Activated CD8-positive, alpha-beta memory T cell treated with anti-CD3 and anti-CD28 coated beads, Interleukin-2, amount 50 U/mL, for 24 hours (primary cell): Measurements from ENCODE around the gene CRHR1.

Source experiments
- DNase-seq: peaks from one replicate; pipeline ENCODE4 v3.0.0-alpha.2; 2020; ENCODE audit errors: extremely low read depth

CRHR1 gene

GRCh38 chr17:45758544-45758943 lies 25.6 kb upstream of the CRHR1 start:
- DNase-seq: no peak

- no peak for DNase-seq
These were observed 24.4 kb upstream of the CRHR1 start for GRCh38 chr17:45759761-45760160.

DNA sequence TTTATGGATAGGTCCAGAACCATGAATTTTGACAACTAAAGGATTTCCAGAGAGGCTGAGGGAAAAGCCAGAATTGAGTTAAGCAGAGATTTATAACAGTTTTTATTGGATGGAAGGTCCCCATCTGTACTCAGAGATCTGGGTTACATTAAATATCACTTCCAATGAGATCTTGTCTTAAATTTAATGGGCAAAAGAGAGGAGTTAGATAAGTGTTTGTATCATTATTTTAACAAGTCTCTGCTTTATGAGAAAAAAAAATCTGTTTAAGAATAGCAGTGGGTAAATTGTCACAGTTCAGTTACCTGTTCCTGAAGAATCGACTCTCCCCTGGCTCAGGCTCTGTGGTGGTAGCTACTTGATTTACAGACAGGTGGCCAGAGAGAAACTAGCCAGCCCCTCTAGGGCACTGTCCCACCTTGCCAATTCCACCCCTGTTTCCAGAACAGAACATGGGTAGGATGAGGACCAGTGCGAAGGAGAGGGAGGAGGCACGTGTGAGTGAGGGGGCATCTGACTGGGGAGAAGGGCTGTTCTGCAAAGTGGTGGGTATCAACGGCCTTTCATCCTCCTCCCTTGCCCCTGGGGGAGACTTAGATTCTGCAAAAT lies 22.1 kb upstream of the CRHR1 start:
- no peak for DNase-seq

DNA sequence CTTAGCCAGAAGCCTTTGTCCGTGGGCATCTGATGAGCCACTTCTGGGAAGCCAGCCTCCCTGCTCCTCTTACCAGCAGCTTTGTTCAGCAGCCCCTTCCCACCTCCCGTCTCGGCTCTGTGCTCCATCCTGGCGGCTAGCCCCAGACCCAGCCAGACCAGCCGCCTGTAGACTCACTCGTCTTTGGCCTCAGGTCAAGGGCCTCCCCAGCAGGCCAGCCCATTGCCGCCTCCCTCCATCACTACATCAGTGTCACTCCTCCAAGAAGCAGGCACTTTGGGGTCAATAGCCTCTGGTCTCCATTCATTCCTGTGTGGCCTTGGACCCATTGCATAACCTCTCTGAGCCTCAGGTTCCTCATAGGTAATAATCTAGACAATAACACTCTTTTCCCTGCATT lies 20.9 kb upstream of the CRHR1 start:
- DNase-seq: no peak

- no peak for DNase-seq
These were observed 19.6 kb upstream of the CRHR1 start for GRCh38 chr17:45764479-45764878.

- no peak for DNase-seq
These were observed 16.1 kb upstream of the CRHR1 start for GRCh38 chr17:45768000-45768399.

DNA sequence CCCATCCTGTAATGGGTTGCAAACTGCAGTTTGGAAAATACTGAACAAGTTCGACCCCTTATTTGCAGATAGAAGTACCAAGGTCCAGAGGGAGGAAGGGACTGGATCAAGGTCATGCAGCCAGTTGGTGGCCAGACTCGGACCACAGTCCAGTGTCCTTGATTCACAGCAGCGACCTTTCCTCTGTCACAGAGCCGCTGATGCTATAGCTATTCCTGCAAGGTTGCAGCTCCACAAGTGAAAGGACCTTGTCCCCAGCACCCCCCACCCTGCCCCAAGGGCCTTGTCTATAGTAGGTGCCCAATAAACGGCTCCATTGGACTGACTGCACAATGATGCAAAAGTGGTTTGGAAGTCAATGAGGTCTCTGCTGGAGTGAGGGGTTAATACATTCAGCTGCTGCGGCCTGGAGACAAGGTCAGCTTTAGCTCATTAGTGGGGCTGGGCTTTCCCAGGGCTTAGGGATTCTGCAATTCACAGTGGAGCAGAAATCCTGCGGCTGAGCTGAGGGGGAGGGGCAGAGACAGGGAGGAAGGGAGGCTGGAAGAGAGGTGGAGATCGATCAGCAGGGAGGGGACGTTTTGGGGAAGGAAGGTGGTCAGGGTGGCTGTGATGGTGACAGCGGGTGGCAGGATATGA lies 13.4 kb upstream of the CRHR1 start:
- DNase-seq: no peak

DNA sequence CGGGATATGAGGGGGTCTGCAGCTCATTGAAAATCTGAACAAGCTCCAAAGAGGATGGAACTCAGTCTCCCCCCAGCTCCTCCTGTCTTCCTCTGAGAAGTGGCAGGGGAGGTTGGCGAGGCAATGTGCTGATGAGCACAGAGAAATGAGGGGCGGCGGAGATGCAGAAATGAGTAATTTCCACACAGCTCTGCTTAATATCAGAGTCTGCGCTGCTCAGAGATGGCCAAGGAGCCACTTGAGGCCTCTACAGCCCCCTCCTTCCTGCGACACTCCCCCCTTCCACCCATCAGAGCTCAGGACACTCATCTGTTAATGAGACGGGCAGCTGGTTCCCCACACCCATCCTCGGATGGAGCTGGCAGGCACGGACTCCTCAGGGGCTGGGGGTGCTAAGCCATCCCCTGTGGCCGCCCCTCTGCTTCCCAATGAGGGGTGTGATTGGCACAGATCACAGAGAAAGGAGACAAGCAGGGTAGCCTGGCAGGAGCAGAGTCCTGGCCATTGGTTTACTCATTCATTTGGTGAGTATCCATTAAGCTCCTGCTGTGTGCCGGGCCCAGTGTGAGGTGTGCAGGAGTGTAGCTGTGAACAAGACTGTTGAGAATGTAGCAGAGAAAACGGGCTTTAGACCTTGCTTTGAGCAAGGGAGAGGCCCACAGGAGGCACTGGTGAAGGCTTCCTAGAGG lies 12.7 kb upstream of the CRHR1 start:
- no peak for DNase-seq

GRCh38 chr17:45775148-45775547 lies 9.0 kb upstream of the CRHR1 start:
- DNase-seq: no peak

DNA sequence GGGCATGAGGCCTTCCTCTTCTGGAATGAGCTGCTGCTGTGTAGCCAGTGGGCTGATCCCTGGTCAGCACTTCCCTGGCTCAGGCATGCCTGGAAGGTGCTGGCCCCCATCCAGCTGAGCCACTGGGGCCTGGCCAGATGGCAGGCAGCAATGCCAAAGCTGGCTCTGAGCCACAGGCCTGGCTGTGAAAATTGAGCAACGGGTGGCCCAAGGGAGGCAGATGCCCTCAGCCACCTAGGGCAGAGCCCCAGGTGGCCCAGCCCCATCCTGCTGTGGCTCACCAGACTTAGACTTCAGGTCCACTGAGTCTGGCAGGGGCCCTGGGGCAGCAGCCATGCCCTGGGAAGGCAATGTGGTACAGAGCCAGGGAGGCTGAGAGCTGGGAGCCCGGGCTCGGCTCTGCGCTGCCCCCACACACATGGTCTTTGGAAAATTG lies 8.5 kb upstream of the CRHR1 start:
- no peak for DNase-seq

DNA sequence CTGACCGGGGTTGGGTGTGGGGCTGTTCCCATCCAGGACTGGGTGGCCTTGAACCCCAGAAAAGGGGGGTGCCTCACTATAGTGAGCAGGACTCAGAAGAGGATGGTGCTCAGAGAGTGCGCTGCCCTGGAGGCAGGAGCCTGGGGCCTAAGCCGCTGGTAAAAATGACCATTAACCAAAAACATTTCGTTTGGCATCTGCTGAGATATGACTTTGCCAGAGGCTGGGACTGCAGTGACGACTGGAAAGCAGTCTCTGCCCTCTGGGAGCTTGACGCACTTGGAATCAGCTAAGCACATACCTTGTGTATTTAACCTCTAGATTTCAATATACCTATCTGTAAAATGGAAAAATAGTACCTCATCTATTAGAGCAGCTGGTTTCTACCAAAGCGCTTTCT lies 7.2 kb upstream of the CRHR1 start:
- DNase-seq: no peak

DNA sequence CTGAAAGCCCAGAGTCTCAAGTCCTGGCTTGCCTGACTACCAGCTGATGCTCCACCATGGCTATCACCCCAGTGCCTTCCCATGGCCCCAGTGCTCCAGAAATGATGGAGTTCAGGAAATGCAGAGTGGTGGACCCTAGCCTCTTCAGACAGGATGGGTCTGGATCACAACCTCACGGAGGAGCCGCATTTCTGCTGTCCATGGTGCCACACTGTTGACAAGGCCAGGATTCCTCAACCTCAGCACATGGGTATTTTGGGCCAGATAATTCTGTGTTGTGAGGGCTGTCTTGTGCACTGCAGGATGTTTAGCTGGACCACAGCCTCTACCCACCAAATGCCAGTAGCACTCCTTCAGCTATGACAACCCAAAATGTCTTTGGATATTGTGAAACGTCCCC lies 6.7 kb upstream of the CRHR1 start:
- no peak for DNase-seq

DNA sequence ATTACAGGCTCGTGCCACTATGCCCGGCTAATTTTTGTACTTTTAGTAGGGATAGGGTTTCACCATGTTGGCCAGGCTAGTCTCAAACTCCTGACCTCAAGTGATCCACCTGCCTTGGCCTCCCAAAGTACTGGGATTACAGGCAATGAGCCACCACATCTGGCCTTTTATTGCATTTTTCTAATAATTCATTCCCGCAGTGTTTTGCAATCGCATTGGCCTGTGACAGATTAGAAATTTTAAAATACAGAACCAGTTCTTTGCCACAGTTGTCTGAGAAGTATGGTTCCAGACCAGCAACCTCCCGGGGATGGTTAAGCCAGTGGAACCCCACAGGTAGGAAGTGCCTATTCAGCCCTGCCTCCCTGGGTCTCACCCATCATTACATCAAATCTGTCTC lies 3.2 kb upstream of the CRHR1 start:
- no peak for DNase-seq

- DNase-seq: no peak
These were observed 1.1 kb upstream of the CRHR1 start for GRCh38 chr17:45782889-45783592.

DNA sequence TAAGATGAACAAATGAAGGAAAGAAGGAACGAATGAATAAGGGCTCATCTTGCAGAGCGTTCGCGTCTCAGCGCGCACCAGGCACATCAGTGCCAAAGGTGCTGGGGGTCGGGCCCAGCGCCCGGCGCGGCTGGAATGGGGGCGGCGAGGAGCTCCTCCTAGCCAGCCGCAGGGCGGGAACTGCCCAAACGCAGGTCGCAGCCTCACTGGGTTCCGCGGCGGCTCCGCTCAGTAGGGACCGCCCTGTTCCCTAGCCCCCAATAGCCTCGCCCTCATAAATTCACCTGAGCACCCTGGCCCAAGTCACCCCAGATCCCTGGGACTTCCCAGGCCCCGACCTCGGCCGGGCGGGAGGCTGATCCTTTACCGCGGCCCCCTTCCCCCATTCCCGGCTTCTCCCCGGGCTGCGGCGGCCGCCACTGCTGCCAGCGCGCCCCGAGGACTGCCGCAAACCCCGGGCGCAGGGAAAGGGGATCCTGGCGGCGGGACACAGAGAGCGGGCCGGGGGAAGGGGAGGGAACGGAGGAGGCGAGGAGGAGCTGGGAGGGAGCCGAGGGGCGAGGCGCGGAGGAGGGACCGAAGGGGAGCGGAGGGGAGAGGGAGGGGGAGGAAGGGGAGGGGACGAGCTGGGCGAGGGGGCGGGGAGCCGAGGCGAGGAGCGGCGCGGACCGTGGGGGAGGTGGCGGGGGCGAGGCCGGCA lies 377 bp upstream of the CRHR1 start:
- DNase-seq: no peak

DNA sequence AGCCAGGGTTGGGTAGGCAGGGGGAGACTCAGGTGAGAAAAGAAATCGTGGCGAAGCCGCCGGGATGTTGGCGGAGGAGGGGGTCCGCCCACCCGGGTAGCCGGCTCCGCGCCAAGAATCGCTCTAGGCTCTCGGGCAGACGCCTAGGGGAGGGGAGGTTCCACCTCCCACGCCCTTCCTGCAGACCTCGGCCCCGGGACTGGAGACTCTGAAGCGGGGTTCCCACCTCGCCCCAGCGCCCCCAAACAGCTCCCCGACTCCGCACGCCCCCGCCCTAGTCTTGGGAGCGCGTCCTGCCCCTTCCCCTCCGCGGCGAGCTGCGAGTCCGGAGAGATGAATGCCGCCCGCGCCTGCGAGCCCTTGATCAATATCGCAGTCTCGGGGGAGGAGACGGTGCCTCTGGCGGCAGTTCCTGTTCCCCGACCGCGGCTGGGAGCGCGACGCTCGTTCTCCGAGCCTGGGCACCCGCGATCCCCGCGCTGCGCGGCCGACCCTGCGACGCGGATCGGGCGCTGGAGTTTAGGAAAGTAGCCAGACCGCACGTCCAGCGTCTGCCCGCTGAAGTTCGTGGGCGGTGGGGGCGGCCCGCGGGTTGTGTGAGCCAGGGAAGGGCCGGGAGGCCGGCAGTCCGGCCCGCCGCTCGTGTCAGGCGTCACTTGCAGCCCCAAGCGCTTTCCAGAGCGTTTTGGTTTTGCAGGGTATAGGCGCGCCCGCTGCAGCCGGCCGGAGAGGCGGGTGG lies 790 bp downstream of the CRHR1 start:
- no peak for DNase-seq

- no peak for DNase-seq
These were observed 1.5 kb downstream of the CRHR1 start for GRCh38 chr17:45785480-45786193.

GRCh38 chr17:45786349-45786748 lies 2.2 kb downstream of the CRHR1 start:
- no peak for DNase-seq

- DNase-seq: no peak
These were observed 2.9 kb downstream of the CRHR1 start for GRCh38 chr17:45787044-45787443.

GRCh38 chr17:45787656-45788055 lies 3.5 kb downstream of the CRHR1 start:
- no peak for DNase-seq

GRCh38 chr17:45788057-45788456 lies 3.9 kb downstream of the CRHR1 start:
- no peak for DNase-seq
